ENCODE measurements around the gene GZMM. TPM values are rescaled to one million over a fixed set of nuclear protein-coding genes. Genes with fewer than 3 reads are reported as not detected.

Gene GZMM
- total RNA-seq, result 2.9 TPM
- long read RNA-seq, partial matches to known transcripts, result 1 of 3 reads
- long read RNA-seq, other reads (novel, unspliced or antisense), result 0 of 3 reads

- TF ChIP-seq, protein P1, sequence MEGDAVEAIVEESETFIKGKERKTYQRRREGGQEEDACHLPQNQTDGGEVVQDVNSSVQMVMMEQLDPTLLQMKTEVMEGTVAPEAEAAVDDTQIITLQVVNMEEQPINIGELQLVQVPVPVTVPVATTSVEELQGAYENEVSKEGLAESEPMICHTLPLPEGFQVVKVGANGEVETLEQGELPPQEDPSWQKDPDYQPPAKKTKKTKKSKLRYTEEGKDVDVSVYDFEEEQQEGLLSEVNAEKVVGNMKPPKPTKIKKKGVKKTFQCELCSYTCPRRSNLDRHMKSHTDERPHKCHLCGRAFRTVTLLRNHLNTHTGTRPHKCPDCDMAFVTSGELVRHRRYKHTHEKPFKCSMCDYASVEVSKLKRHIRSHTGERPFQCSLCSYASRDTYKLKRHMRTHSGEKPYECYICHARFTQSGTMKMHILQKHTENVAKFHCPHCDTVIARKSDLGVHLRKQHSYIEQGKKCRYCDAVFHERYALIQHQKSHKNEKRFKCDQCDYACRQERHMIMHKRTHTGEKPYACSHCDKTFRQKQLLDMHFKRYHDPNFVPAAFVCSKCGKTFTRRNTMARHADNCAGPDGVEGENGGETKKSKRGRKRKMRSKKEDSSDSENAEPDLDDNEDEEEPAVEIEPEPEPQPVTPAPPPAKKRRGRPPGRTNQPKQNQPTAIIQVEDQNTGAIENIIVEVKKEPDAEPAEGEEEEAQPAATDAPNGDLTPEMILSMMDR (IDR thresholded peaks at IDR 0.05), result no peak
- intact Hi-C loops (cut with DNase I), result no loop called here
- Histone ChIP-seq H3K4me3 (no peak within 1 kb of the TSS), H3K36me3 (peaks cover 21% of the 10 kb centered on the region), H3K4me1 (no peaks in the 10 kb centered on the region), H3K27ac (peak within 1 kb of the TSS; percentile 11), H3K9me3 (no peaks in the 10 kb centered on the region), H3K27me3 (no peaks in the 10 kb centered on the region)
- DNase-seq, result no peak
- ATAC-seq, result peak; percentile 61
Measured at GRCh38 chr19:543910-544608, at the start of gene GZMM. GZMM (plus strand) TSS chr19:544053; CDS start chr19:544072, 19 bp downstream.

- no peak for ATAC-seq
- intact Hi-C loops (cut with DNase I), result no loop called here
- Histone ChIP-seq H3K4me3 (no peak overlapping the region), H3K27ac (no peak overlapping the region), H3K27me3 (peaks cover 27% of the 10 kb centered on the region), H3K36me3 (no peaks in the 10 kb centered on the region), H3K9me3 (no peaks in the 10 kb centered on the region), H3K4me1 (peaks cover 5% of the 10 kb centered on the region)
- peak; percentile 63 for DNase-seq
- TF ChIP-seq, protein P1 (IDR thresholded peaks at IDR 0.05), result no peak
Measured at GRCh38 chr19:494171-495080, 49.4 kb upstream of the GZMM start.

- Histone ChIP-seq H3K36me3 (no peaks in the 10 kb centered on the region), H3K27me3 (peaks cover 33% of the 10 kb centered on the region), H3K4me1 (no peaks in the 10 kb centered on the region), H3K4me3 (no peak overlapping the region), H3K27ac (no peak overlapping the region), H3K9me3 (no peaks in the 10 kb centered on the region)
- intact Hi-C loops (cut with DNase I), result no loop called here
- TF ChIP-seq, protein P1 (IDR thresholded peaks at IDR 0.05), result no peak
- no peak for ATAC-seq
- no peak for DNase-seq
Measured at GRCh38 chr19:495081-495401, 48.8 kb upstream of the GZMM start.

DNA sequence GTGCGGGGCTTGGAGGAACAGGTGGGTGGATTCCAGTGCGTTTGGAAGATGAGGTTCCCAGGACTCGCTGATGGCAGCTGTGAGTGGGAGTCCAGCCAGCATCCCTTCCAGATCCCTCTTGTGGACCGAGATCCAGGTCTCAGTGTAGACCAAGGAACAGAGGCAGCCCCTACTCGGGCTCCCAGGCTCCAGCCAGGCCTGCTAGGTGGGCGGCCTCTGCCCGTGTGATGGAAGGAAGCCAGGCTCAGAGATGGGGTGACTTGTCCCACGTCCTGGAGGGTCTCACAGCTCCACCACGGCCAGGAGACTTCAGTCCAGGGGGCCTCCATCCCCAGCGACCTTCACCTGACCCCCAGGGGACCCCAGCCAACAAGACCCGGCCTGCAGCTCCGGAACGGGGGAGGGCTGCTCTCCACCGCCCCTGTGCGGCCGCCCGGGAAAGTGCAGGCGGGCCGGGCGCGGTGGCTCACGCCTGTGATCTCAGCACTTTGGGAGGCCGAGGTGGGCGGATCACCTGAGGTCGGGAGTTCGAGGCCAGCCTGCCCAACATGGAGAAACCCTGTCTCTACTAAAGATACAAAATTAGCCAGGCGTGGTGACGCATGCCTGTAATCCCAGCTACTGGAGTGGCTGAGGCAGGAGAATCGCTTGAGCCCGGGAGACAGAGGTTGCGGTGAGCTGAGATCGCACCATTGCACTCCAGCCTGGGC, 48.3 kb upstream of the GZMM start:
- peak; percentile 51 for ATAC-seq
- H3K4me1 ChIP-seq, result no peaks in the 10 kb centered on the region

GRCh38 chr19:496112-496665, 47.7 kb upstream of the GZMM start, which contains the start of gene MADCAM1:
MADCAM1 (plus strand) TSS chr19:496486; CDS start chr19:496500, 14 bp downstream.
- TF ChIP-seq, protein P1 (IDR thresholded peaks at IDR 0.05), result no peak
- Histone ChIP-seq H3K36me3 (no peaks in the 10 kb centered on the region), H3K4me1 (no peaks in the 10 kb centered on the region), H3K4me3 (no peak within 1 kb of the TSS), H3K27ac (no peak within 1 kb of the TSS), H3K9me3 (no peaks in the 10 kb centered on the region), H3K27me3 (peaks cover 34% of the 10 kb centered on the region)
- intact Hi-C loops (cut with DNase I), result no loop called here
- ATAC-seq, result no peak
- DNase-seq, result no peak

More for the DNA sequence above, 48.3 kb upstream of the GZMM start:
- Histone ChIP-seq H3K4me3 (no peak overlapping the region), H3K9me3 (no peaks in the 10 kb centered on the region), H3K36me3 (no peaks in the 10 kb centered on the region), H3K27me3 (peaks cover 34% of the 10 kb centered on the region), H3K27ac (no peak overlapping the region)
- TF ChIP-seq, protein P1 (IDR thresholded peaks at IDR 0.05), result peak; percentile 66
- DNase-seq, result peak; percentile 67
- intact Hi-C loops (cut with DNase I), result no loop called here
